ENCODE data around the gene L3MBTL3.
"Not testable (repeated sequence)": the region's sequence is repeated elsewhere in the genome, so short reads cannot be mapped to it uniquely, and the experiment has no call there.

Gene L3MBTL3

DNA sequence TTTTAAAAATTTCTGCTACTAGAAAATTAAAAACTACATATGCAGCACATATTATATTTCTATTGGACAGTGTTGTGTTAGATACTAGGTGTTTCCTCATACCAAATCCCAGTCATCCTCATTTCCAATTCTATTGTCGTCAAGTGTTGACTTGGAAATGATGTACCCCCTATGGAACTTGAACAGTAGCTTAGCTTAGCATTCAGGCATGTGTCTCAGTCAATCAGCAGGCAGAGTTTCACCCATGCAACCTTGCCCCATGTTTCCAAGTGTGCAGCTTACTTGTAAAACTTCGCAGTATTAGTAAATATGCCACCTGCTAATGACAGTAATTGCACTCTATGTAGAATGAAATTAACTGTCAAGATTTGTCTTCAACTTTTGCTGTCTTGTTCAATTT lies 144.9 kb downstream of the L3MBTL3 start:
- H3K36me3 ChIP-seq (ENCODE audit: control insufficient read depth, insufficient read depth, low read length) = no peaks in the 10 kb centered on the region
- H2AFZ ChIP-seq = no peak overlapping the region
- H3K9me3 ChIP-seq (ENCODE audit: control insufficient read depth, low read length) = no peaks in the 10 kb centered on the region
- H3K27me3 ChIP-seq (ENCODE audit: control insufficient read depth, insufficient read depth, low read length) = no peaks in the 10 kb centered on the region
- H3K79me2 ChIP-seq = no peaks in the 10 kb centered on the region
- no peak overlapping the region for H3K27ac ChIP-seq
- no peak overlapping the region for H3K9ac ChIP-seq
- no peaks in the 10 kb centered on the region for H3K4me1 ChIP-seq
- H3K4me3 ChIP-seq (ENCODE audit: low read depth, low read length) = no peak overlapping the region
- no peak overlapping the region for H3K4me2 ChIP-seq (ENCODE audit: low read length)
- TF ChIP-seq, protein P1, sequence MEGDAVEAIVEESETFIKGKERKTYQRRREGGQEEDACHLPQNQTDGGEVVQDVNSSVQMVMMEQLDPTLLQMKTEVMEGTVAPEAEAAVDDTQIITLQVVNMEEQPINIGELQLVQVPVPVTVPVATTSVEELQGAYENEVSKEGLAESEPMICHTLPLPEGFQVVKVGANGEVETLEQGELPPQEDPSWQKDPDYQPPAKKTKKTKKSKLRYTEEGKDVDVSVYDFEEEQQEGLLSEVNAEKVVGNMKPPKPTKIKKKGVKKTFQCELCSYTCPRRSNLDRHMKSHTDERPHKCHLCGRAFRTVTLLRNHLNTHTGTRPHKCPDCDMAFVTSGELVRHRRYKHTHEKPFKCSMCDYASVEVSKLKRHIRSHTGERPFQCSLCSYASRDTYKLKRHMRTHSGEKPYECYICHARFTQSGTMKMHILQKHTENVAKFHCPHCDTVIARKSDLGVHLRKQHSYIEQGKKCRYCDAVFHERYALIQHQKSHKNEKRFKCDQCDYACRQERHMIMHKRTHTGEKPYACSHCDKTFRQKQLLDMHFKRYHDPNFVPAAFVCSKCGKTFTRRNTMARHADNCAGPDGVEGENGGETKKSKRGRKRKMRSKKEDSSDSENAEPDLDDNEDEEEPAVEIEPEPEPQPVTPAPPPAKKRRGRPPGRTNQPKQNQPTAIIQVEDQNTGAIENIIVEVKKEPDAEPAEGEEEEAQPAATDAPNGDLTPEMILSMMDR (IDR thresholded peaks at IDR 0.05) = no peak

DNA sequence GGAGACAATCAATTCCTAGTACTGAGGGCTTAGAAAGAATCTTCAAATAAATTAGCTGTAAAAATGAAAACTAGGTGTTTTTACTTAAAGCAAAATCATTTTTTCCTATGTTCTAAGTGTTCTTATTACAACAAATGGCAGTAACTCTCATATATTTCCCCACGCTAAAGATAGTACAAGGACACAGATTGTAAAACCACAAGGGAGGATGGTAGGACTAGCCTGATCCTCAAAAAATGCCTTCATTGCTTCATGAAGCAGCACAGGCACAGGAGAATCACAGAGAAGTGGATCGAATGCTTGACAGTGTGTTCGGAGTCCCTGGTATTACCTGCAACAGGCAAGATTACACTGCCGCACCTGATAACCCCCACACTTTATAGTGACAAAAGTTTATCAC lies 145.9 kb downstream of the L3MBTL3 start:
- no peak overlapping the region for H3K4me2 ChIP-seq (ENCODE audit: low read length)
- H3K9ac ChIP-seq = no peak overlapping the region
- no peaks in the 10 kb centered on the region for H3K9me3 ChIP-seq (ENCODE audit: control insufficient read depth, low read length)
- no peak overlapping the region for H3K4me3 ChIP-seq (ENCODE audit: low read depth, low read length)
- H3K4me1 ChIP-seq = no peaks in the 10 kb centered on the region
- no peak overlapping the region for H3K27ac ChIP-seq
- no peaks in the 10 kb centered on the region for H3K36me3 ChIP-seq (ENCODE audit: control insufficient read depth, insufficient read depth, low read length)
- H3K79me2 ChIP-seq = no peaks in the 10 kb centered on the region
- H2AFZ ChIP-seq = no peak overlapping the region
- TF ChIP-seq, protein P1 (IDR thresholded peaks at IDR 0.05) = no peak
- no peaks in the 10 kb centered on the region for H3K27me3 ChIP-seq (ENCODE audit: control insufficient read depth, insufficient read depth, low read length)

DNA sequence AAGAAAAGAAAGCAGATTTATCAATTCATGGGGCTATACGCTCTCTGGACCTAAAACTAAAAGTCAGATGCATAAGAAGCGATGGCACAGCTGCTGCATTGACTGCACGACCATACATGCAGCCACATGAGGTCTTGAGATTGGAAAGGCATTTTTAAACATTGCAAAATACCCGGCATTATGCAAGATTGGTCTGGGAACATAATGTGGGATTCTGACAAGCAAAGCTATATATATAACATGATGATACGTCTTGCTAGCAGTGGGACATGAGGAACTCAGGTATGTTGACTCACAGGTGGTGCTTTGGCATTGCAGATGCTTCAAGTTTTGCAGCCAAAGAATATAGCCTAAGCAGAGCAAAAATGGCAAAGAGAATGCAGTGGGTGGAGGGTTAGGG lies 149.3 kb downstream of the L3MBTL3 start:
- no peaks in the 10 kb centered on the region for H3K79me2 ChIP-seq
- H2AFZ ChIP-seq = no peak overlapping the region
- H3K4me2 ChIP-seq (ENCODE audit: low read length) = no peak overlapping the region
- no peak overlapping the region for H3K4me3 ChIP-seq (ENCODE audit: low read depth, low read length)
- H3K27ac ChIP-seq = no peak overlapping the region
- H3K9ac ChIP-seq = no peak overlapping the region
- H3K4me1 ChIP-seq = no peaks in the 10 kb centered on the region
- no peaks in the 10 kb centered on the region for H3K36me3 ChIP-seq (ENCODE audit: control insufficient read depth, insufficient read depth, low read length)
- TF ChIP-seq, protein P1 (IDR thresholded peaks at IDR 0.05) = no peak
- H3K27me3 ChIP-seq (ENCODE audit: control insufficient read depth, insufficient read depth, low read length) = no peaks in the 10 kb centered on the region
- no peaks in the 10 kb centered on the region for H3K9me3 ChIP-seq (ENCODE audit: control insufficient read depth, low read length)

DNA sequence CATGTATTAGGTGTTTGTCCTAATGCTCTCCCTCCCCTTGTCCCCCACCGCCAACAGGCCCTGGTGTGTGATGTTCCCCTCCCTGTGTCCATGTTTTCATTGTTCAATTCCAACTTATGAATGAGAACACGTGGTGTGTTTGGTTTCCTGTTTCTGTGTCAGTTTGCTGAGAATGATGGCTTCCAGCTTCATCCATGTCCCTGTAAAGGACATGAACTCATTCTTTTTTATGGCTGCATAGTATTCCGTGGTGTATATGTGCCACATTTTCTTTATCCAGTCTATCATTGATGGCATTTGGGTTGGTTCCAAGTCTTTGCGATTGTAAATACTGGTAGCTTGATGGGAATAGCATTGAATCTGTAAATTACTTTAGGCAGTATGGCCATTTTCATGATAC lies 151.8 kb downstream of the L3MBTL3 start:
- not testable (repeated sequence) for H3K79me2 ChIP-seq; H3K9me3 ChIP-seq (ENCODE audit: control insufficient read depth, low read length); H3K36me3 ChIP-seq (ENCODE audit: control insufficient read depth, insufficient read depth, low read length); H3K27ac ChIP-seq; H3K9ac ChIP-seq; H3K4me1 ChIP-seq; H3K4me3 ChIP-seq (ENCODE audit: low read depth, low read length); H2AFZ ChIP-seq; H3K4me2 ChIP-seq (ENCODE audit: low read length); H3K27me3 ChIP-seq (ENCODE audit: control insufficient read depth, insufficient read depth, low read length)

DNA sequence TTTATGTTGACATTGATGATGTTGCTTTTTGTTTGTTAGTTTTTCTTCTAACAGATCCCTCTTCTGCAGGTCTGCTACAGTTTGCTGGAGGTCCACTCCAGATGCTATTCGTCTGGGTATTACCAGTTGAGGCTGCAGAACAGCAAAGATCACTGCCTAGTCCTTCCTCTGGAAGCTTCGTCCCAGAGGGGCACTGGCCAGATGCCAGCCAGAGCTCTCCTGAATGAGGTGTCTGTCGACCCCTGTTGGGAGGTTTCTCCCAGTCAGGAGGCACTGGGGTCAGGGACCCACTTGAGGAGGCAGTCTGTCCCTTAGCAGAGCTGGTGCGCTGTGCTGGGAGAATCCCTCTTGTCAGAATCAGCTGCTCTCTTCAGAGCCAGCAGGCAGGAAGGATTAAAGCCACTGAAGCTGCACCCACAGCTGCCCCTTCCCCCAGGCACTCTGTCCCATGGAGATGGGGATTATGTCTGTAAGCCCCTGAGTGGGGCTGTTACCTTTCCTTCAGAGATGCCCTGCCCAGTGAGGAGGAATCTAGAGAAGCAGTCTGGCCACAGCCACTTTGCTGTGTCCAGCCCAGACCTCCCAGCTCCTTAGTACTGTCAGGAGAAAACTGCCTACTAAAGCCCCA lies 155.1 kb downstream of the L3MBTL3 start:
- H3K4me2 ChIP-seq (ENCODE audit: low read length); H3K4me1 ChIP-seq; H3K27me3 ChIP-seq (ENCODE audit: control insufficient read depth, insufficient read depth, low read length); H3K79me2 ChIP-seq; H3K9ac ChIP-seq; H3K36me3 ChIP-seq (ENCODE audit: control insufficient read depth, insufficient read depth, low read length); H3K9me3 ChIP-seq (ENCODE audit: control insufficient read depth, low read length); H3K4me3 ChIP-seq (ENCODE audit: low read depth, low read length); H3K27ac ChIP-seq; H2AFZ ChIP-seq: not testable (repeated sequence)

DNA sequence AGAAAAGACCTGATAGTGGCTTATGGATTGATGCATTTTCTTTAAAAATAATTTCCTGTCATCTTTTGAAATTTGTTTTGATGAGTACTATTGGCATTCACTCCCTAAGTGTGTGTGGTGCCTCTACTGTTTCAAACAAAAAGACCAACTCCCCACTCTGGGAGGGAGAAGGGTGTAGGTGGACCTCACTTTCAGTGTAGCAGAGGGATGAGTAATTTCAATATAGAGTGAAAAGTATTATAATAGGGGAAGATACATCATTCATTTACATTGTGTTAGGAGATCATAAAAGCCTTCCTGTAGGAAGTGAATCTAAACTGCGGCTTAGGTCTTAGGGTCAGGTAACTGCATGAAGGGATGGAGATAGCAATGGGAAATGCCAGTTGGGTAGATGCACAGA lies 158.0 kb downstream of the L3MBTL3 start:
- Histone ChIP-seq H3K4me1 (no peaks in the 10 kb centered on the region), H3K4me2 (ENCODE audit: low read length) (no peak overlapping the region), H2AFZ (no peak overlapping the region), H3K9ac (no peak overlapping the region), H3K9me3 (ENCODE audit: control insufficient read depth, low read length) (no peaks in the 10 kb centered on the region), H3K27ac (no peak overlapping the region), H3K4me3 (ENCODE audit: low read depth, low read length) (no peak overlapping the region), H3K36me3 (ENCODE audit: control insufficient read depth, insufficient read depth, low read length) (no peaks in the 10 kb centered on the region), H3K79me2 (no peaks in the 10 kb centered on the region), H3K27me3 (ENCODE audit: control insufficient read depth, insufficient read depth, low read length) (no peaks in the 10 kb centered on the region)
- TF ChIP-seq, protein P1 (IDR thresholded peaks at IDR 0.05) = no peak

Measured in parathyroid adenoma (tissue), 2 donors.